D721Med (cell line): ENCODE measurements around the gene RUNX2.
"Not testable (repeated sequence)": the region's sequence is repeated elsewhere in the genome, so short reads cannot be mapped to it uniquely, and the experiment has no call there.

Experiments
- DNase-seq: peaks from one replicate; pipeline ENCODE4 v3.0.0; 2011; ENCODE audit warnings: low spot score; ENCODE audit not compliant: insufficient read length
- FAIRE-seq: peaks from 2 replicates; lab custom pipeline; 2011; peaks lifted over from hg19 to GRCh38; lab: Jason Lieb, UNC
- TF ChIP-seq, protein P1 (sequence below): IDR thresholded peaks from 2 replicates; pipeline ENCODE4 v1.5.1; 2012; ENCODE audit warnings: mild to moderate bottlenecking, control low read depth; ENCODE audit not compliant: insufficient read depth; ENCODE audit errors: missing control alignments

The RUNX2 gene

DNA sequence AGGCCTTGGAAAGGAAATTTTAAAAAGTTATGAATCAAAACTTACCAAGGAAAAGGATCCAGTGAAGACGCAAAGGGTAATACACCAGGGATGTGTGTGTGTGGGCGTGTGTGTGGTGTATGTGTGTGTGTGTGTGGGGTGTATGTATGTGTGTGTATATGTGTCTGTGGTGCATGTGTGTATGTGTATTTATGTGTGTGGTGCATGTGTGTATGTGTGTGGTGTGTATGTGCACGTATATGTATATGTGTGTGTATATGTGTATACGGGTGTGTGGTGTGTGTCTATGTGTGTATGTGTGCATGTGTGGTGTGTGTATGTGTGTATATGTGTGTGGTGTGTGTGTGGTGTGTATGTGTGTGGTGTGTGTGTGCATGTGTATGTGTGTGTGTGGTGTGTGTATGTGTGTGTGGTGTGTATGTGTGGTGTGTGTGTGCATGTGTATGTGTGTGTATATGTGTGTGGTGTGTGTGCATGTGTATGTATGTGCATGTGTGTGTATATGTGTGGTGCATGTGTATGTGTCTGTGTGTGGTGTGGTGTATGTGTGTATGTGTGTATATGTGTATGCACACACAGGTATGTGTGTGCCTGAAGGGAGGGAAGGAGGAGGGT is 225.7 kb downstream of the RUNX2 start:
- DNase-seq (no peak), FAIRE-seq (no peak)
- TF ChIP-seq, protein P1, sequence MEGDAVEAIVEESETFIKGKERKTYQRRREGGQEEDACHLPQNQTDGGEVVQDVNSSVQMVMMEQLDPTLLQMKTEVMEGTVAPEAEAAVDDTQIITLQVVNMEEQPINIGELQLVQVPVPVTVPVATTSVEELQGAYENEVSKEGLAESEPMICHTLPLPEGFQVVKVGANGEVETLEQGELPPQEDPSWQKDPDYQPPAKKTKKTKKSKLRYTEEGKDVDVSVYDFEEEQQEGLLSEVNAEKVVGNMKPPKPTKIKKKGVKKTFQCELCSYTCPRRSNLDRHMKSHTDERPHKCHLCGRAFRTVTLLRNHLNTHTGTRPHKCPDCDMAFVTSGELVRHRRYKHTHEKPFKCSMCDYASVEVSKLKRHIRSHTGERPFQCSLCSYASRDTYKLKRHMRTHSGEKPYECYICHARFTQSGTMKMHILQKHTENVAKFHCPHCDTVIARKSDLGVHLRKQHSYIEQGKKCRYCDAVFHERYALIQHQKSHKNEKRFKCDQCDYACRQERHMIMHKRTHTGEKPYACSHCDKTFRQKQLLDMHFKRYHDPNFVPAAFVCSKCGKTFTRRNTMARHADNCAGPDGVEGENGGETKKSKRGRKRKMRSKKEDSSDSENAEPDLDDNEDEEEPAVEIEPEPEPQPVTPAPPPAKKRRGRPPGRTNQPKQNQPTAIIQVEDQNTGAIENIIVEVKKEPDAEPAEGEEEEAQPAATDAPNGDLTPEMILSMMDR = no peak

DNA sequence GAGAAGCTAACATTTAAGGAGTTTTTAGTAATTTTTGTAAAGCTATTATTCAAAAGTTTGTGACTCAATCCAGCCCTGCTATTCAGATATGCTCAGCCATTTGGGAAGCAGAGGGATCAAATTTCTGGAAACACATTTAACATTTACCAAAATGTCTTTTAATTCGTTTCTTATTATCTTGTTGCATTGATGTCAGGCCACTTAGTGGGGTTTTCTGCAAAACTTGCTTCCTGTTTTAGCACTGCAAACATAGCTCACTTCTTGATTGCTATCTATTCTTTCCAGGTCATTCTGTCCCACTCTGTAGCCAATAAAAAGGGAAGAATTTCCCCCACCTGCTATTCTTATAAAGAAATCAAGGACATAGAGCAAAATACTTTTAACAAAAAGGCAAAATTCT is 226.5 kb downstream of the RUNX2 start:
- TF ChIP-seq, protein P1 = no peak
- DNase-seq (no peak), FAIRE-seq (no peak)

DNA sequence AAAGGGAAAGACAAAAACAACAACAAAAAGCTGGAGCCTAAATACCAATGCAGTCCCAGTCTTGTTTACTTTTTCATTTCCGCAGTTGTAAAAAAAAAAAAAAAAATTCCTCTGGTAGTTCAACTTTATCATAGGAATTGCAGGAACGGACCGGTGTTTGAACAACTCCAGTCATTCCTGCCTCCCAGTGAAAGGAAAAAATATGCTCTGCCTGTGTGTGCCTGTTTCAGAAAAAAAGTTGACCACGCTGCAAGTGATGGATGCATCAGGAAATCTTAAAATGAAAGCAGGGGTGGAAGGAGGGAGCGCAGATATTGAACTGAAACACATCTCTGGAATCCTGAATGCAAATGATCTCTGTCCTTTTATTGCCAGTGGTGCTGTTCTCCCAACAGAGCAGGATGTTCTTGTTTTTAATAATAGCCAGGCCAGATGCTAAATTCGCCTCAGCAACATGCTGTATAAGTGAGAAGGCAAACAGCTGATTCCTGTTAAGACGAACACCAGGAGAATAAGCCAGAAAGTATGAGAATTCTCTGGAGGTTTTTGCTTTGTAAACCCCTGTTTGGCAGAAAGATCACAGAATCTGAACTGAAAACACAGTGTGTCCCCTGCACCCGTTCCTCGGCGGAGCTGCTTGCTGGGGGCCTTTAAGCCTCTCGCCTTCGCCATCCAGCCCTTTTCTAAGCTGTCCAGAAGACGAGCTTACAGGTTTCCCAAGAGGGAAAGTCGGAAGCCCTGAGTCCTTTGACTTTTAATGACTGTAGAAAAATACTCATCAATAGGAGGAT is 228.0 kb downstream of the RUNX2 start:
- FAIRE-seq (no peak), DNase-seq (no peak)
- TF ChIP-seq, protein P1 = no peak

GRCh38 chr6:45556828-45557227 is 228.7 kb downstream of the RUNX2 start:
- FAIRE-seq = no peak
- no peak for DNase-seq
- TF ChIP-seq, protein P1 = no peak

DNA sequence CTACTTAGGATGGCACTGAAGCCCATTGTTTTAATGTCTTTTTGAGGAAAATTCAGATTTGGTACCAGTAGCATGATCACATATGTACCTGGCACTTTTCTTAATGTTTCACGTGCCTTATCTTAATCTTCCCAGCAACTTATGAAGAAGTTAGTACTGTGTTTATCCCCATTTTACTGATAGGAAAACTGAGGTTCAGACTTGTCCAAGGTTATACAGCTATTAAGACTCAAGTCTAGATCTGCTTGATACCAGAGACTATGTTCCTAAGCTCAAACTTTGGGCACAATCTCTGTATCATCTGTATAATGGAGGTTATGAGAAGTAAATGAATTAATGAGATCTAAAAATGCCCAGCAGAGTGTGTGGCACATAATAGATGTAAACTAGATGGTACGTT is 229.3 kb downstream of the RUNX2 start:
- FAIRE-seq (no peak), DNase-seq (no peak)
- TF ChIP-seq, protein P1 = no peak

DNA sequence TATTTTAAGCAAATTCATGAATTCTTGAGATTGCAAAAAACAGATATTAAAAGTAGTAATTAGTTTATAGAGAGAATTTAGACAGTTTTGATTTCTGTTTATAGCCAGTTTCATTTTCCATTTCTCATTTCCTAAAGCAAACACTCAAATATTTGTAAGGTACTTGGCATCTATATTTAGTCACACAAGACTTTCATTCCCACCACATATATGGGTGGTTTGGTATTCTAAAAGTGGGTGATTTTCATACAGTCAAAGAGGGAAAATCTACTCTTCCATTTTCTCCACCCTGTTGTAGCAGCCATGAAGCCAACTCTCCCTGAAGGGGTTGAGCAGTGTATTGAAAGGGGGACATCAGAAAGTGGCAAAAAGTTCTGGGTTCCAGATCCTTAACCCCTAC is 230.7 kb downstream of the RUNX2 start:
- TF ChIP-seq, protein P1 = no peak
- no peak for DNase-seq
- FAIRE-seq = no peak

DNA sequence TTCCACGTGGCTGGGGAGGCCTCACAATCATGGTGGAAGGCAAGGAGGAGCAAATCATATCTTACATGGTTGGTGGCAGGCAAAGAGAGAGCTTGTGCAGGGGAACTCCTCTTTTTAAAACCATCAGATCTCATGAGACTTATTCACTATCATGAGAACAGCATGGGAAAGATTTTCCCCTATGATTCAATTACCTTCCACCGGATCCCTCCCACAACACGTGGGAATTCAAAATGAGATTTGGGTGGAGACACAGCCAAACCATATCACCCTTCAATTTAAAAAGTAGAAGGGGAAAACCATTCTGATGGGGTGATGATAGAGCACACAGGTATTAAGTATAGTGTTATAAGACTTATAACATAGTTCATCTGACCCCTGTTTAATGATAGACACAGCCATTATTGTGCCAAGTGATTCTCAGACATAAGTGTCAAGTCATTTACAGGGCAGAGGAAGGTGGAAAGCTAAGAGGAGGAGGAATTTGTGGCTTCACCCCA is 232.2 kb downstream of the RUNX2 start:
- not testable (repeated sequence) for DNase-seq, FAIRE-seq
